NCI-H1105 treated with DMSO at 0.1 percent for 48 hours (cell line): ENCODE data around the gene CASQ1.

Experiments used
- DNase-seq: peaks from one replicate; lab custom pipeline; 2025; lab: John Stamatoyannopoulos, UW

Gene CASQ1

GRCh38 chr1:160189649-160190625, at the start of gene CASQ1:
CASQ1 (plus strand) TSS chr1:160190575; CDS start chr1:160190752, 177 bp downstream.
- DNase-seq = no peak

- no peak for DNase-seq
Measured at GRCh38 chr1:160143695-160144094, 46.7 kb upstream of the CASQ1 start.

GRCh38 chr1:160144921-160145320, 45.5 kb upstream of the CASQ1 start:
- DNase-seq = no peak

GRCh38 chr1:160146107-160146506, 44.3 kb upstream of the CASQ1 start:
- DNase-seq = no peak

- DNase-seq = no peak
Measured at GRCh38 chr1:160148121-160148520, 42.3 kb upstream of the CASQ1 start.

GRCh38 chr1:160149233-160149632, 41.1 kb upstream of the CASQ1 start:
- DNase-seq = no peak

GRCh38 chr1:160149716-160150115, 40.7 kb upstream of the CASQ1 start:
- no peak for DNase-seq

- no peak for DNase-seq
Measured at GRCh38 chr1:160151303-160151702, 39.1 kb upstream of the CASQ1 start, which contains the start of gene ATP1A4. ATP1A4 (plus strand) TSS chr1:160151603; CDS start chr1:160152041, 438 bp downstream.

- no peak for DNase-seq
Measured at GRCh38 chr1:160154790-160155189, 35.6 kb upstream of the CASQ1 start.

GRCh38 chr1:160156361-160156760, 34.0 kb upstream of the CASQ1 start:
- DNase-seq = no peak

GRCh38 chr1:160157174-160157573, 33.2 kb upstream of the CASQ1 start:
- no peak for DNase-seq

- no peak for DNase-seq
Measured at GRCh38 chr1:160158031-160158430, 32.3 kb upstream of the CASQ1 start.

- no peak for DNase-seq
Measured at GRCh38 chr1:160158534-160158933, 31.8 kb upstream of the CASQ1 start.

- DNase-seq = no peak
Measured at GRCh38 chr1:160159846-160160245, 30.5 kb upstream of the CASQ1 start.

GRCh38 chr1:160161965-160162705, 28.2 kb upstream of the CASQ1 start:
- no peak for DNase-seq

- no peak for DNase-seq
Measured at GRCh38 chr1:160162931-160163330, 27.4 kb upstream of the CASQ1 start.

- no peak for DNase-seq
Measured at GRCh38 chr1:160163615-160164014, 26.8 kb upstream of the CASQ1 start.

- DNase-seq = no peak
Measured at GRCh38 chr1:160164121-160164520, 26.3 kb upstream of the CASQ1 start.

GRCh38 chr1:160166166-160166868, 24.1 kb upstream of the CASQ1 start:
- no peak for DNase-seq

GRCh38 chr1:160167056-160167455, 23.3 kb upstream of the CASQ1 start:
- no peak for DNase-seq

- DNase-seq = no peak
Measured at GRCh38 chr1:160167580-160167979, 22.8 kb upstream of the CASQ1 start.

- DNase-seq = no peak
Measured at GRCh38 chr1:160168016-160168415, 22.4 kb upstream of the CASQ1 start.
